Measurements from ENCODE around the gene SCAI.
"Not testable (repeated sequence)": the region's sequence is repeated elsewhere in the genome, so short reads cannot be mapped to it uniquely, and the experiment has no call there.

The SCAI gene

DNA sequence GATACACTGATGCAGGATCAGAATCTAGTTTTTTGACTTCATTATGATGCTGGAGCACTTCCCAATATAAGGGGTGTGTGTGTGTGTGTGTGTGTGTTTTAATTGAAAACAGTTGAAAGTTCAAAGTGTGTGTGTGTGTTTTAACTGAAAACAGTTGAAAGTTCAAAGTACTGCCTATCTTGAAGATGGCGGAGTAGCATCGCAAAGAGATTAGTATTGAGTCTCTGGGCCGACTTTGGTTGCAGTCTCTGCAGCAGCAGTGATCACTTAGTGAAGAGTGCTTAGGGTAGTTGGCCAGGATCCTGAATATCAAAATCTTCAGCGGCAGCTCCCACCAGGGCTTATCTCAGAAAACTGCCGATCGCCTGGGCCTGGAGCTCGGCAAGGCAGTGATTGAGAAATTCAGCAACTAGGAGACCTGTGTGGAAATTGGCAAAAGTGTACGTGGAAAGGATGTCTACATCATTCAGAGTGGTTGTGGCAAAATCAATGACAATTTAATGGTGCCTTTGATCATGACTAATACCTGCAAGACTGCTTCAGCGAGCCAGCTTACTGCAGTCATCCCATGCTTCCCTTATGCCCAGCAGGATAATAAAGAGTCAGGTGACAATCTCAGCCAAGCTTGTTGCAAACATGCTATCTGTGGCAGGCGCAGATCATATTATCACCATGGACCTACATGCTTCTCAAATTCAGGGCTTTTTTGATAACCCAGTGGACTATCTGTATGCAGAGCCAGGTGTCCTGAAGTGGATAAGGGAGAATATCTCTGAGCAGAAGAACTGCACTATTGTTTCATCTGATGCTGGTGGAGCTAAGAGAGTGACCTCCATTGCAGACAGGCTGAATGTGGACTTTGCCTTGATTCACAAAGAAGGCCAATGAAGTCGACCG lies 7.3 kb upstream of the SCAI start:
- DNase-seq (ENCODE audit: low spot score) = no peak

DNA sequence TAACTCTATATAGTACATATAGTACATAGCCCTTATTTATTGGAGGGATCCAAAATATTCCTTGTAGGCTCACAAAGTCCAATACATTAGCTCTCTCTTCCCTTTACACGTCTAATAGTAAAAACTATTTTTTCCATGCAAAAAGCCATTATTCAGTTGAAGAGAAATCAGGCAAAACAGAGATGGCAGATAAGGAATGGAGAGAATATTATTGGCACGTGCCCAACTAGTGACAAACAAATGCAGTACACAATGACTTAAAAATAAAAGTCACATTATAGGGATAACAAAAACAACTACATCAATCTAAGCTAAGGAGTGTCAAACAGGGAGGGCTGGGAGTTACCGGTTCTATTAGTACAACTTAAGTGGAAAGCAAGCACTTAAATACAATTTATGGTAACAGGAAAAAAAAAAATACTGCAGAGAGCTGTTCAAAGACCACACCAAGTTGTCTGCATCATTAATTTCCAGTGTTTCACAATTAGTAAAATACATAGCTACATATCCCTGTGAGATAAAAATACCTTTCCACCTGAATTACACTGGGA lies 4.1 kb upstream of the SCAI start:
- DNase-seq (ENCODE audit: low spot score) = no peak

DNA sequence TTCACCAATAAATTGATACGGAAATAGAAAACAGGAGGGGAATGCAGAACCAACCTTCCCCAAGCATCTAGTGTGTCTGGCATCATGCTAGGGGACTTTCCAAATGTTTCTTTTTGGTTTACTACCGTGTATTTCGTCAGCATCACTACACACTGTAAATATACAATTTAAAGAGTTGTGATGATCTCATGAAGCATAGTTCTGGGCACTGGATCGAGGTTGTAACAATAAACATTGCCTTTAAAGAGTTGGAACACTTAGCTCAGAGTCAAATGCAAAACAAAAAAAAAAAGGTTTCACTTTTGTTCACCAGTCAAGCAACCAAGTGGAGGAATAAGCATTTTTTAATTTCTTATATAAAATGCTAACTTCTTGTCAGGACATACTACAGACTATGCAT lies 2.9 kb upstream of the SCAI start:
- DNase-seq (ENCODE audit: low spot score) = no peak

DNA sequence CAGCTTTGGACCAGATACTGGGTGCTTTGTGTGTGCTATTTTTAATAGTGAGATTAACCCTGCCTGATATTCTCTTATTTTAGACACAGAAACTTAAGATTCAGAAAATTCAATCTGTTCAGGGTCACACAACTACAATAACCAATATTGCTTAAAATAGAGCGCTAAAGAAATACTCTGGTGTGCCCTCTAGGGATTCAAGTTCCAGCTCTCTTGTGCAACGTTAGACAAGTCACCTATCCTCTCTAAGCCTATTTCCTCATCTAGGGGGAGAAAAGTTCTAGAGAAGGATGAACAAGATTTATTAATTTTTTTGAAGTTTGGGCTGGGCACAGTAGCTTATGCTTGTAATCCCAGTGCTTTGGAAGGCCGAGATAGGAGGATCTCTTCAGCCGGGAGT lies 2.1 kb upstream of the SCAI start:
- no peak for DNase-seq (ENCODE audit: low spot score)

DNA sequence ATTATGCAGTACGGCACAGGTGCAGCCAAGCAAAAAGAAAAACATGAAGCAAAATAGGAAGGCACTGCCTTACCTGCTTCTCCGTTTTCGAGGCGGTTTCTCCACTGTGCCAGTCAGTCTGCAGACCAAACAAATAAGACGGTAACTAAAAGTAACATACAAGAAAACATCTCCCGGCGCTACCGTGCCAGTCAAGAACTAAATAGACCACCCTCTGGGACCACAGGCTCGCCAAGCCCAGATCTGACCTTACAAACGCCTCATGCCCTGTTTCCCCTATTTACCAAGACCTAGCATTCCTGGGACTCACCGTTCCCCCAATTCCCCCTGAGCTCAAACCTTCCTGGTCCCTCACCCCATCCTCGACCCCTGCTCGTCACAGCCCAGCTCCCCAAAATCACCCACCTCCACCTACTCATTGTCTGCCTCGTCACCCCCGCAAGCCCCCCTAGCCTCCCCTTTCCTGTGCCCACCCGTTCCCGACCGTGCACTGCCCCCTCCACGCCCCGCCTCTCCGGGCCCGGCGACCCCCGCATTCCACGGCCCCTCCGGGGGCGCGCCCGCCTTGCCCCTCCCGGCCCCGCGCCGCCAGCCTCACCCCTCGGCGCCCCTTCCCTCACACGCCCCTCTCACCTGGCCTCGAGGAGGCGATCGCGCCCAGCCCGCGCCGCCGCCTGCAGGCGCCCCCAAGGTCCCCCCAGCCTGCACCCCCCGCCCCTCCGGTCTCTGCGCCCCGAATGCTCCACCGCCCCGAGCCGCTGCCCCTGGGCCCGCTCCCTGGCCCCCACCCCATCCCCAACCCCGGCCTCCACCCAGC lies 560 bp downstream of the SCAI start:
- peak; percentile 21 for DNase-seq (ENCODE audit: low spot score)

DNA sequence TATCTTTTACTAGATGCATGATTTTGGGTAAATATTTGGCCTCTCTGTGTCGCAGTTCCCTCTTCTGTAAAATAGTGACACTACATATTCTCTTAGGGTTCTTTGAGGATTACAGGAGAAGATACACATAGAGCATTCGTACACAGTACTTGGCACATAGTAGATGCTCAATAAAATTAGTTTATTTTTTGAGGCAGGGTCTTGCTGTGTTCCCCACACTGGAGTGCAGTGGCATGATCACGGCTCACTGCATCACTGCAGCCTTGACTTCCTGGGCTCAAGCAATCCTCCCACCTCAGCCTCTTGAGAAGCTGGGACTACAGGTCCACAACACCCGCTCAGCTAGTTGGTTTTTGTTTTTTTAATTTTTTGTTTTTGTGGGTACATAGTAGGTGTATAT lies 1.6 kb downstream of the SCAI start:
- DNase-seq (ENCODE audit: low spot score) = no peak

DNA sequence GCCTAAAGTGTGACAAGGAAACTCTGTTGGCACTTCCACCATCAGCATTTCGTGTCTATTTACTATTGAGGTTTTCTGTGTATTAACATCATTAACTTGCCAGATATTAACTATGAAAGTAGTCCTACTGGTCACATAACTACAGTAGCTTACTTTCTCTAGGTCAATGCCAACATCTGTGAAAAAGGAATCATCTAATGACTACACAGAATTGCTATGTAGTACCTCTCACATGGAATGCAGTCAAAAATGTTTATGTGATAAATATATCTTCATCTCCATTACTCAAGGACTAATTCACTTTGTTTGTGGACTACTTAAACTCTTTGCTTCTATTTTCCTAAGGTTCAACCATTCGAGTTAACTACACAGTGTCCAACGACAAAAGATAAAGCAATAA lies 2.1 kb downstream of the SCAI start:
- DNase-seq (ENCODE audit: low spot score) = no peak

DNA sequence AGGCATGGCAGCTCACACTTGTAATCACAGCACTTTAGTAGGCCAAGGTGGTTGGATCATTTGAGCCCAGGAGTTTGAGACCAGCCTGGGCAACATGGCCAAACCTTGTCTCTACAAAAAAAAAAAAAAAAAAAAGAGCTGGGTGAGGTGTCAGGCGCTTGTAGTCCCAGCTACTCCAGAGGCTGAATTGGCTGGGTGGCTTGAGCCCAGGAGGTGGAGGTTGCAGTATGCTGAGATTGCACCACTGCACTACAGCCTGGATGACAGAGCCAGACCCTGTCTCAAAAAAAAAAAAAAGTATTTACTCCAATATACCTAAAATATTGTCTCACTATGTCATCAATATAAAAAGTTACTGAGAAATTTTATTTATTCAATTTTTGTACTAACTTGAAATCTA lies 2.8 kb downstream of the SCAI start:
- no peak for DNase-seq (ENCODE audit: low spot score)

DNA sequence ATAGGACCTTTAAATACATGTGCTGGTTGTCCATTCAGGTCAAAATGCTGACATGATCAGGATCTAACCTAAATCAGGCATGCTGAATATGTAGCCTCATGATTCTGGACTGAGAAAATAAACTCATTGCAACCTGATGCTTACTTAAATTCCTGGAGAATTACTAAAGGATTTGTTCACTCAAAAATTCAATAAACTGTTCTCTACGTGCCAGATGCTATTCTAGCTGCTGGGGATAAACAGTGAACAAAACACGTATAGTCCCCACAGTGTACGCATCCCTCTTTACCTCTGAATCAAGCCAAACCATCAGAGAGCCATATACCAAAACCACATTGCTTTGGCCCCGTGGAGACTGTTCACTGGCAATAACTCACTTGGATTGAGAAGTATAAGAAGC lies 6.1 kb downstream of the SCAI start:
- no peak for DNase-seq (ENCODE audit: low spot score)

DNA sequence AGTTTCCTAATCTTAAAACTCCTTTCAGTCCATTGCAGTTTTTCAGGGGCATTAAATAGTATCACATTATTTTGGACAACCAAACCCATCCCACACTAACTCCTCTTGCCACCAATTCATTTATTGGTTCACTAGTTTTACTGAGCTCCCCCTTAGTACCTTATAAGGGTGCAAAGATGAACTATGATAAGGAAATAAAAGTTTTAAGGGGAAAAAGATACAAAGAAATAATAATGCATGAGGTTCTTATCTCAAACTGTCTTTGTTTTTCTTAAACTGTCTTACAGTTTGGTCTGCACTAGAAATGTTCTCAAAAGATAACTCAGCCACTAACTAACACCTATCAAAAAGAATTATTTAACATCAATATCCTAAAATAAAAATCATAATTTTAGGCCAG lies 8.4 kb downstream of the SCAI start:
- DNase-seq (ENCODE audit: low spot score) = no peak

DNA sequence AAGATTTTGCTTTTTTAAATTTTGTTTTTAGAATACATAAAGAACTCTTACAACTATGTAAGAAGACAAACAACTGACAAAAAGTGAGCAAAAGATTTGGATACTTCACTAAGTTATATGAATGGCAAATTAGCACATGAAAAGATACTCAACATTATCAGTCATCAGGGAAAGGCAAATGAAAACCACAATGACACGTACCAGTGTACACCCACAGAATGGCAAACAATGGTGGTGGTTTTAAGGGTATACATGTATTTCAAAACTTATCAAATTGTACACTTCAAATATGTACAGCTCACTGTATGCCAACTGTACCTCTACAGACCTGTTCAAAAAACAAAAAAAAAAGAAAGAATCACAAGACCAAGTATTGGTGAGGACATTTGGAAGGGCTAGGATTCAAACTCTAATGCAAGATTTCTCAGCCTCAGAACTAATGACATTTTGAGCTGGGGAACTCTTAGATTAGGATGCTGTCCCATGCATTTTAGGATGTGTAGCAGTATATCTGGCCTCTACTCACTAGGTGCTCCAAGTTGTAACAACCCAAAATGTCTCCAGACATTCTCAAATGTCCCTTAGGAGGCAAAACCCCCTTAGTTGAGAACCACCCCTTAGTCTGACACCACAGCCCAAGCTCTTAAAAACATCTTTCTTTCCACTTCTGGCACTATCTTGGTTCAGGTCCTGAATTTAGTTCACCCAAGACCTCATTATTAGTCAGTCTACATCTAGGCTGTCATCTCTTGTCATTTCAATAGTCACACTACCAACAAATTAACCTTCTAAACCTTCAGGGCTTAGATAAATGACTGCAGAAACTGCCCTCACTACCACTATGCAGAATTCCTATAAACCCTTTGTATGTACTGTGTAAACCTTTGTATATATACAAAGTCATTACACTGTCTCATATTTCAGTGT lies 9.7 kb downstream of the SCAI start:
- no peak for DNase-seq (ENCODE audit: low spot score)

DNA sequence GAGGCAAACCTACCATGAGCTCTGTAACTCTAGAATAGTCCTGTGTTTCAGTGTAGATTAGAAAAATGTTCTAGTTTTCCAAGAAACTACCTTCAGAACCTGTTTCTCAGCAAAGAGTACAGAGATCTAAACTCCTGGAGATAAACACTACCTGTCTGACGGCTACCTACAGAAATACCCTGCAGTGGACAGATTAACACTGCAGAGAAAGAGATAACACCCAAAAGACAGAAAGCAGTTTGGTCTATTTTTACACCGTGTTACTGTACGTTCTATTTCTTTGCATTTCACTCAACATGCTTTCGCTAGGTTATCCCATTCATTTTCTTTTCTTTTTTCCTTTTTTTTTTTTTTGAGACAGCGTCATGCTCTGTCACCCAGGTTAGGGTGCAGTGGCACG lies 11.6 kb downstream of the SCAI start:
- DNase-seq (ENCODE audit: low spot score) = no peak

DNA sequence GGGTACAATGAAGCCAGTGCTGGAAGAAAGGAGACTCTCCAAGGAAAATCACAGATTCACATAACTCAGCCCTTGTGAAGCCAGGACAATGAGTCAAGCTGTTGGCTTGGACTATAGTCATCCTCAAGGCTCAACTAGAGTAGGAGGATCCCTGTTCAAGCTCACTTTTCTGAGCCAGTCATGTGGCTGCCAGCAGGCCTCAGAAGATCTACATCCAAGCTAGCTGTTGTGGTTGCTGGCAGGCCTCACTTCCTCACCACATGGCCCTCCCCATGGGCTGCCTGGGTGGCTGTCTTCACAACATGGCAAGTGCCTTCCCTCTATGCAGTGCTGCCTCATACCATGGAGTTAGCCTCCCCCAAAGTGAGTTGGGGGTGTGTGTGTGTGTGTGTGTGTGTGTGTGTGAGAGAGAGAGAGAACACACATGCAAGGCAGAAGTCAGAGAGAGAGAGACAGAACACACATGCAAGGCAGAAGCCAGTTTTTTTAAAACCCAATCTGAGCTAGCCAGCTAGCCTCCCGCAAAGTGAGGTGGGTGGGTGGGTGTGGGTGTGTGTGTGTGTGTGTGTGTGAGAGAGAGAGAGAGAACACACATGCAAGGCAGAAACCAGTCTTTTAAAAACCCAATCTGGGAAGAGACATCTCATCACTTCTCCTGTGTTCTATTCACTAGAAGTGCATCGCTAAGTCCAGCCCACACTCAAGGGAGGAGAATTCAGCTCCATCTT lies 17.1 kb downstream of the SCAI start:
- DNase-seq (ENCODE audit: low spot score) = peak; percentile 28

DNA sequence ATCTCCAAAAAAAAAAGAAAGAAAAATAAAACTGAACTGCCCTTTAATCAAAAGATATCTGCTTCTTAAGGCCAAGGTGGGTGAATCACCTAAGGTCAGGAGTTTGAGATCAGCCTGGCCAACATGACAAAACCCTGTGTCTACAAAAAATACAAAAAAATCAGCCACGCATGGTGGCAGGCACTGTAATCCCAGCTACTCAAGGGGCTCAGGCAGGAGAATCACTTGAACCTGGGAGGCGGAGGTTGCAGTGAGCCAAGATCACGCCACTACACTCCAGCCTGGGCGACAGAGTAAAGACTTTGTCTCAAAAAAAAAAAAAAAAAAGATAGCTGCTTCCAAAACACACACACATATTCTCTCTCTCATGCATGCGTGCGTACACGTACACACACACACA lies 17.8 kb downstream of the SCAI start:
- DNase-seq (ENCODE audit: low spot score) = no peak

DNA sequence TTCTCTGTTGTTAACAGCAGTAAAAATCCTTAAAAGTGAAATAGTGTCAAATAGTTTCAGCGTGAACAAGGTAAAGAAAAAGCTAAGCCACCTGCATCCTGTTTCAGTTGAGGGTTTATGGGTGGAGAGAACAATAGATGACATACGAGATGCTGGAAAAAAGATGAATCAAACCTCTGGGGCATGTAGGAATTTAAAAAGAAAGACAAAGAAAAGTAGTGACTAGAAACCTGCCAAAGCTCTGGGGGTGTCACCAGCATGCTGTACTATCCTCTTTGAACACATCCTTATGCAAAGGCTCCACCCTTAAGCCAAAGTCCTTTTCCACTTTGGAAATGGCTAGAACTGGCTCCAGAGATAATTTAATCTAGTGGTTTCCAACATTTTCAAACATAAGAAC lies 22.2 kb downstream of the SCAI start:
- DNase-seq (ENCODE audit: low spot score) = no peak

DNA sequence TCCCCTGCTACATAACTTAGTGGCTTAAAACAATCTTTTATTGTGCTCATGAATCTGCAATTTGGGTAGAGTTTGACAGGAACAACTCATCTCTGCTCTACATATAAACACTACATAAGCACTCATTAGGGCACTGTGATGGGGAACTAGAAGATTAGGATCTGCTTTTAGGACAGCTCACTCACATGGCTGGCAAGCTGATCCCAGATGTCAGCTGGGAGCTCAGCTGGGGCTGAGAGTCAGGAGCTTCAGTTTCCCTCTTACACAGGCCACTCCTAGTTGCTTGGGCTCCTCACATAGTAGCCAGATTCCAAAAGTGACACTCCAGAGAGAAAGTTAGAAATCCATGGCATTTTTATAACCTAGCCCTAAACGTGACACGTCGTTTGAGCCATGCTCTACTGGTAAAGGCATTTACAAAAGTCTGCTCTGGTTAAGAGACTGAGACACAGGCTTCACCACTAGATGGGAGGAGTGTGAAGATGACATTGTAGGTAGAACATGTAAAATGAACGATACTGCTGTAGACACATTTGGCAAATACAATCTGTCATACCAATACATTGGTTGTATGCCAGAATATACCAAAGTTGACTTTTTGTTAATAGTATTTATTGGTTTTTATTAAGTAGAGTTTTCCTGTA lies 23.6 kb downstream of the SCAI start:
- DNase-seq (ENCODE audit: low spot score) = peak; percentile 49

DNA sequence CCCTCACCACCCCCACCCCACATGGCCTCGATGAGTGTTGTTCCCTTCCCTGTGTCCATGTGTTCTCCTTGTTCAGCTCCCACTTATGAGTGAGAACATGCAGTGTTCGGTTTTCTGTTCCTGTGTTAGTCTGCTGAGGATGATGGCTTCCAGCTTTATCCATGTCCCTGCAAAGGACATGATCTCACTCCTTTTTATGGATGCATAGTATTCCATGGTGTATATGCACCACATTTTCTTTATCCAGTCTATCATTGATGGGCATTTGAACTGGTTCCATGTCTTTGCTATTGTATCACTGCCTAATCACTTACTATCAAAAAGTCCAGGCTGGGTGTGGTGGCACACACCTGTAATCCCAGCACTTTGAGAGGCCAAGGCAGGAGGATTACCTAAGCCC lies 24.6 kb downstream of the SCAI start:
- DNase-seq (ENCODE audit: low spot score) = not testable (repeated sequence)

DNA sequence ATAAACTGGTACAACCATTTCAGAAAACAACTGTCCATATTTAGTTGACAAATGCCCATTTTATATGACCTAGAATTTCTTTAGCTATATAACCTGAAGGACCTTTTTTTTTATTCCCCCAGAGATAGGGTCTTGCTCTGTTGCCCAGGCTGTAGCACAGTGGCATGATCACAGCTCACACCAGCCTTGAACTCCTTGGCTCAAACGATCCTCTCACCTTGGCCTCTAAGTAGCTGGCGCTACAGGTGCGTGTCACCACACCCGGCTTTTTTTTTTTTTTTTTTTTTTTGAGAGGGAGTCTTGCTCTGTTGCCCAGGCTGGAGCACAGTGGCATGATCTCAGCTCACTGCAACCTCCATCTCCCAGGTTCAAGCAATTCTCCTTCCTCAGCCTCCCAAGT lies 28.8 kb downstream of the SCAI start:
- DNase-seq (ENCODE audit: low spot score) = not testable (repeated sequence)

DNA sequence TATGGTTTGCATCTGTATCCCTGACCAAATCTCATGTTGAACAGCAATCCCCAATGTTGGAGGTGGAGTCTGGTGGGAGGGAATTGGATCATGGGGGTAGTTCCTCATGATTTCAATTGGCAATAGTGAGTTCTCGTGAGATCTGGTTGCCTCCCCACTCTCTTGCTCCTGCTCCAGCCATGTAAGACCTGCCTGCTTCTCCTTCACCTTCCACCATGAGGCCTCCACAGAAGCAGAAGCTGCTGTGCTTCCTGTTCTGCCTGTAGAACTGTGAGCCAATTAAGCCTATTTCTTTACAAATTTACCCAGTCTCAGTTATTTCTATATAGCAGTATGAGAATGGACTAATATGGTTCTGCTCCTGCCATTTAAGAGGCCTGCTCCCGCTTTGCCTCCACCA lies 32.9 kb downstream of the SCAI start:
- DNase-seq (ENCODE audit: low spot score) = no peak

DNA sequence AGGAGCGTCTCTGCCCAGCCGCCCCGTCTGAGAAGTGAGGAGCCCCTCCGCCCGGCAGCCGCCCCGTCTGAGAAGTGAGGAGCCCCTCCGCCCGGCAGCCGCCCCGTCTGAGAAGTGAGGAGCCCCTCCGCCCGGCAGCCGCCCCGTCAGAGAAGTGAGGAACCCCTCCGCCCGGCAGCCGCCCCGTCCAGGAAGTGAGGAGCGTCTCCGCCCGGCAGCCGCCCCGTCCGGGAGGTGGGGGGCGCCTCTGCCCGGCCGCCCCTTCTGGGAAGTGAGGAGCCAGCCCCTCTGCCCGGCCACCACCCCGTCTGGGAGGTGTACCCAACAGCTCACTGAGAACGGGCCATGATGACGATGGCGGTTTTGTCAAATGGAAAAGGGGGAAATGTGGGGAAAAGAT lies 34.8 kb downstream of the SCAI start:
- not testable (repeated sequence) for DNase-seq (ENCODE audit: low spot score)

Data from SK-N-DZ (cell line).